Neuronal stem cell (in vitro differentiated cells): Measurements from ENCODE around the gene DEPDC5.

ENCODE experiments used
- DNase-seq: peaks from one replicate; pipeline ENCODE4 v3.0.0-alpha.2; 2013; ENCODE audit warnings: low spot score
- H2AFZ ChIP-seq: one replicate; pipeline ENCODE4 v1.6.1; 2013; ENCODE audit warnings: mild to moderate bottlenecking, low read length, inconsistent platforms
- H2AK5ac ChIP-seq: 2 replicates; pipeline ENCODE4 v1.6.1; 2013; ENCODE audit warnings: low read depth, mild to moderate bottlenecking, inconsistent platforms, low read length, moderate library complexity, mixed read lengths
- H2BK120ac ChIP-seq: 2 replicates; pipeline ENCODE4 v1.6.1; 2013; ENCODE audit warnings: low read depth, mild to moderate bottlenecking, inconsistent platforms, low read length, moderate library complexity, mixed read lengths
- H2BK12ac ChIP-seq: one replicate; pipeline ENCODE4 v1.6.1; 2013; ENCODE audit warnings: low read length, inconsistent platforms
- H2BK15ac ChIP-seq: 2 replicates; pipeline ENCODE4 v1.6.1; 2013; ENCODE audit warnings: mild to moderate bottlenecking, low read length, inconsistent platforms, mixed read lengths
- H2BK5ac ChIP-seq: one replicate; pipeline ENCODE4 v1.6.1; 2013; ENCODE audit warnings: inconsistent platforms, mild to moderate bottlenecking, low read length, moderate library complexity
- H3K14ac ChIP-seq: one replicate; pipeline ENCODE4 v1.6.1; 2013; ENCODE audit warnings: low read length, inconsistent platforms
- H3K18ac ChIP-seq: 2 replicates; pipeline ENCODE4 v1.6.1; 2013; ENCODE audit warnings: low read length, inconsistent platforms
- H3K23ac ChIP-seq: 2 replicates; pipeline ENCODE4 v1.6.1; 2013; ENCODE audit warnings: low read depth, mild to moderate bottlenecking, mixed read lengths, low read length, inconsistent platforms; ENCODE audit not compliant: poor library complexity
- H3K27ac ChIP-seq: replicated peaks from 3 replicates; pipeline ENCODE4 v1.5.1; 2013; ENCODE audit warnings: low read length, inconsistent platforms
- H3K27me3 ChIP-seq, 3 experiments: 2 replicates each; pipeline ENCODE4 v1.6.1; 2013; ENCODE audit warnings: low read length in 3 of 3, mild to moderate bottlenecking in 2 of 3, inconsistent platforms in 1 of 3, low read depth in 1 of 3, mixed read lengths in 1 of 3, moderate library complexity in 1 of 3; ENCODE audit not compliant: control insufficient read depth in 3 of 3, insufficient read depth in 3 of 3
- H3K36me3 ChIP-seq, 2 donors: replicated peaks in 1 of 2; 2 replicates each; pipeline ENCODE4 v1.6.1; 2013; ENCODE audit warnings: low read length in 2 of 2; ENCODE audit not compliant: control insufficient read depth in 2 of 2, insufficient read depth in 2 of 2
- H3K4ac ChIP-seq: 2 replicates; pipeline ENCODE4 v1.6.1; 2013; ENCODE audit warnings: inconsistent platforms, mild to moderate bottlenecking, low read length, moderate library complexity
- H3K4me1 ChIP-seq, 2 donors: 1 replicate in 1 of 2; 2 replicates in 1 of 2; pipeline ENCODE4 v1.6.1; 2013; ENCODE audit warnings: low read length in 2 of 2, low read depth in 1 of 2; ENCODE audit not compliant: control insufficient read depth in 2 of 2, insufficient read depth in 1 of 2
- H3K4me2 ChIP-seq: one replicate; pipeline ENCODE4 v1.6.1; 2013; ENCODE audit warnings: mild to moderate bottlenecking, low read length, inconsistent platforms; ENCODE audit not compliant: insufficient read depth, poor library complexity, severe bottlenecking
- H3K4me3 ChIP-seq, 2 donors: 2 replicates each; pipeline ENCODE4 v1.5.1; 2013; ENCODE audit warnings: low read length in 2 of 2, mild to moderate bottlenecking in 2 of 2, inconsistent platforms in 1 of 2, moderate library complexity in 1 of 2
- H3K79me1 ChIP-seq: one replicate; pipeline ENCODE4 v1.6.1; 2013; ENCODE audit warnings: low read depth, mild to moderate bottlenecking, inconsistent platforms, low read length, moderate library complexity
- H3K9ac ChIP-seq: one replicate; pipeline ENCODE4 v1.6.1; 2013; ENCODE audit warnings: mild to moderate bottlenecking, low read depth, low read length, inconsistent platforms; ENCODE audit not compliant: poor library complexity
- H3K9me3 ChIP-seq, 2 donors: replicated peaks in 1 of 2; 2 replicates each; pipeline versions ENCODE3 to v1.6.1; 2013; ENCODE audit warnings: low read length in 2 of 2, mild to moderate bottlenecking in 2 of 2, inconsistent platforms in 1 of 2, low read depth in 1 of 2, mixed read lengths in 1 of 2, moderate library complexity in 1 of 2; ENCODE audit not compliant: control insufficient read depth in 2 of 2, insufficient read depth in 1 of 2
- H4K8ac ChIP-seq: one replicate; pipeline ENCODE4 v1.6.1; 2013; ENCODE audit warnings: low read depth, mild to moderate bottlenecking, inconsistent platforms, low read length, moderate library complexity
- H4K91ac ChIP-seq: one replicate; pipeline ENCODE4 v1.6.1; 2013; ENCODE audit warnings: low read length, low read depth, mild to moderate bottlenecking, inconsistent platforms; ENCODE audit not compliant: poor library complexity
- WGBS, 2 donors: extraction: QIAGEN DNeasy Blood & Tissue Kit; methylation state at CpG; one replicate each; pipeline ENCODE4 v1.1.7; 2013; ENCODE audit warnings: missing lambda C conversion rate in 2 of 2, mixed read lengths in 1 of 2; ENCODE audit not compliant: insufficient read length in 2 of 2, insufficient replicate concordance in 1 of 2; ENCODE audit errors: extremely low coverage in 2 of 2; 5-methylcytosine and 5-hydroxymethylcytosine counted together

Gene DEPDC5

GRCh38 chr22:31891366-31892079, 137.7 kb downstream of the DEPDC5 start:
- no peak overlapping the region for H3K23ac ChIP-seq
- no CpG with 5 or more reads among the region's 5 CpGs for WGBS, 2 donors
- no peak overlapping the region for H2AK5ac ChIP-seq
- H3K9me3 ChIP-seq = no peaks in the 10 kb centered on the region
- no peak overlapping the region for H3K4ac ChIP-seq
- H3K79me1 ChIP-seq = no peaks in the 10 kb centered on the region
- no peak overlapping the region for H3K18ac ChIP-seq
- no peak overlapping the region for H3K4me3 ChIP-seq
- no peaks in the 10 kb centered on the region for H3K27me3 ChIP-seq
- H3K4me1 ChIP-seq = peaks cover 5 to 34% of the 10 kb centered on the region in 2 donors
- no peak overlapping the region for H3K14ac ChIP-seq
- peaks cover 5 to 28% of the 10 kb centered on the region in 2 donors for H3K36me3 ChIP-seq
- H2BK15ac ChIP-seq = no peak overlapping the region
- no peak overlapping the region for H2BK5ac ChIP-seq
- no peak overlapping the region for H3K27ac ChIP-seq
- H2BK12ac ChIP-seq = no peak overlapping the region
- no peak overlapping the region for H3K9ac ChIP-seq
- no peak overlapping the region for H2BK120ac ChIP-seq
- H2AFZ ChIP-seq = no peak overlapping the region
- no peak overlapping the region for H4K8ac ChIP-seq
- H4K91ac ChIP-seq = no peak overlapping the region
- DNase-seq = no peak
- no peak overlapping the region for H3K4me2 ChIP-seq

- H3K4me1 ChIP-seq = peaks cover 5 to 33% of the 10 kb centered on the region in 2 donors
- H3K79me1 ChIP-seq = no peaks in the 10 kb centered on the region
- no peak overlapping the region for H2BK15ac ChIP-seq
- H3K14ac ChIP-seq = no peak overlapping the region
- no peak overlapping the region for H3K4me2 ChIP-seq
- WGBS, 2 donors = no CpG with 5 or more reads among the region's 2 CpGs
- no peak overlapping the region for H4K8ac ChIP-seq
- no peak overlapping the region for H2AFZ ChIP-seq
- no peak overlapping the region for H3K18ac ChIP-seq
- H3K9ac ChIP-seq = no peak overlapping the region
- no peak overlapping the region for H3K23ac ChIP-seq
- H3K4me3 ChIP-seq = no peak overlapping the region
- no peak overlapping the region for H2AK5ac ChIP-seq
- H2BK120ac ChIP-seq = no peak overlapping the region
- no peak overlapping the region for H4K91ac ChIP-seq
- H2BK5ac ChIP-seq = no peak overlapping the region
- no peaks in the 10 kb centered on the region for H3K9me3 ChIP-seq
- no peak overlapping the region for H2BK12ac ChIP-seq
- H3K27ac ChIP-seq = no peak overlapping the region
- peaks cover 5 to 29% of the 10 kb centered on the region in 2 donors for H3K36me3 ChIP-seq
- H3K4ac ChIP-seq = no peak overlapping the region
- H3K27me3 ChIP-seq = no peaks in the 10 kb centered on the region
- no peak for DNase-seq
Measured at GRCh38 chr22:31892080-31892433, 138.2 kb downstream of the DEPDC5 start.

- no peak for DNase-seq
- Histone ChIP-seq H3K79me1 (no peaks in the 10 kb centered on the region), H3K4me2 (no peak overlapping the region), H4K91ac (no peak overlapping the region), H3K27ac (no peak overlapping the region), H4K8ac (no peak overlapping the region), H3K9me3 (no peaks in the 10 kb centered on the region), H2BK120ac (no peak overlapping the region), H3K36me3 (peaks cover 5 to 35% of the 10 kb centered on the region in 2 donors), H2AFZ (no peak overlapping the region), H2BK5ac (no peak overlapping the region), H2BK15ac (no peak overlapping the region), H2AK5ac (no peak overlapping the region), H3K23ac (no peak overlapping the region), H3K4ac (no peak overlapping the region), H3K27me3 (no peaks in the 10 kb centered on the region), H3K18ac (no peak overlapping the region), H3K14ac (no peak overlapping the region), H3K4me3 (no peak overlapping the region), H2BK12ac (no peak overlapping the region), H3K9ac (no peak overlapping the region), H3K4me1 (peaks cover 10 to 34% of the 10 kb centered on the region in 2 donors)
- WGBS, 2 donors = no CpG with 5 or more reads among the region's 6 CpGs
Measured at GRCh38 chr22:31893460-31893859, 139.6 kb downstream of the DEPDC5 start.

GRCh38 chr22:31895411-31896123, 141.7 kb downstream of the DEPDC5 start:
- Histone ChIP-seq H3K14ac (no peak overlapping the region), H3K4ac (no peak overlapping the region), H3K4me1 (peaks cover 13 to 46% of the 10 kb centered on the region in 2 donors), H2BK120ac (no peak overlapping the region), H3K79me1 (no peaks in the 10 kb centered on the region), H2AFZ (no peak overlapping the region), H3K36me3 (peaks cover 2 to 32% of the 10 kb centered on the region in 2 donors), H3K9me3 (no peaks in the 10 kb centered on the region), H2BK5ac (no peak overlapping the region), H3K18ac (no peak overlapping the region), H3K4me2 (no peak overlapping the region), H2AK5ac (no peak overlapping the region), H3K27me3 (no peaks in the 10 kb centered on the region), H4K8ac (no peak overlapping the region), H2BK12ac (no peak overlapping the region), H4K91ac (no peak overlapping the region), H3K9ac (no peak overlapping the region), H2BK15ac (no peak overlapping the region), H3K4me3 (no peak overlapping the region), H3K23ac (no peak overlapping the region), H3K27ac (no peak overlapping the region)
- WGBS, 2 donors = no CpG with 5 or more reads among the region's 2 CpGs
- DNase-seq = no peak
